Smooth muscle cell (in vitro differentiated cells): Measurements from ENCODE around the gene IGFN1. TPM values are rescaled to one million over a fixed set of nuclear protein-coding genes. Genes with fewer than 3 reads are reported as not detected.

Experiments used
- DNase-seq: peaks from one replicate; lab custom pipeline; 2025; ENCODE audit not compliant: unreplicated experiment; lab: John Stamatoyannopoulos, UW
- H2AFZ ChIP-seq: fragments of 200-600 bp; sonication (generic); 2 replicates; pipeline ENCODE4 v1.6.0; 2016; ENCODE audit warnings: antibody characterized with exemption, low read depth, mild to moderate bottlenecking
- H3F3A ChIP-seq: fragments of 200-600 bp; sonication (generic); 2 replicates; pipeline ENCODE4 v1.6.0; 2017; ENCODE audit warnings: antibody characterized with exemption, low read depth
- H3K27ac ChIP-seq: fragments of 200-600 bp; sonication (generic); 2 replicates; pipeline ENCODE4 v1.5.1; 2016; ENCODE audit warnings: low read depth, mild to moderate bottlenecking
- H3K27me3 ChIP-seq: fragments of 200-600 bp; sonication (generic); 2 replicates; pipeline ENCODE4 v1.6.1; 2016; ENCODE audit warnings: low read depth, mild to moderate bottlenecking
- H3K36me3 ChIP-seq: fragments of 200-600 bp; sonication (generic); 2 replicates; pipeline ENCODE4 v1.5.1; 2016; ENCODE audit warnings: low read depth
- H3K4me1 ChIP-seq: fragments of 200-600 bp; sonication (generic); 2 replicates; pipeline ENCODE4 v1.5.1; 2016; ENCODE audit warnings: low read depth
- H3K4me2 ChIP-seq: fragments of 200-600 bp; sonication (generic); 2 replicates; pipeline ENCODE4 v1.6.0; 2016; ENCODE audit warnings: mild to moderate bottlenecking
- H3K4me3 ChIP-seq: fragments of 200-600 bp; sonication (generic); 2 replicates; pipeline ENCODE4 v1.5.1; 2016; ENCODE audit warnings: mild to moderate bottlenecking
- H3K79me2 ChIP-seq: fragments of 200-600 bp; sonication (generic); 2 replicates; pipeline ENCODE4 v1.6.0; 2016; ENCODE audit warnings: low read depth, mild to moderate bottlenecking
- H3K9ac ChIP-seq: fragments of 200-600 bp; sonication (generic); 2 replicates; pipeline ENCODE4 v1.6.0; 2016; ENCODE audit warnings: low read depth
- H3K9me3 ChIP-seq: fragments of 200-600 bp; sonication (generic); replicated peaks from 2 replicates; pipeline ENCODE4 v1.5.1; 2016; ENCODE audit warnings: low read depth
- H4K20me1 ChIP-seq: fragments of 200-600 bp; sonication (generic); 2 replicates; pipeline ENCODE4 v1.6.0; 2016; ENCODE audit warnings: low read depth
- CTCF ChIP-seq: fragments of 200-600 bp; sonication (generic); IDR thresholded peaks from 2 replicates; pipeline ENCODE4 v1.5.1; 2017; ENCODE audit warnings: borderline replicate concordance, mild to moderate bottlenecking, antibody characterized with exemption; ENCODE audit not compliant: insufficient read depth, poor library complexity, severe bottlenecking
- WGBS: methylation state at CpG from one replicate; pipeline ENCODE4 v1.1.7; 2016; ENCODE audit warnings: low lambda C conversion rate; 5-methylcytosine and 5-hydroxymethylcytosine counted together
- polyA plus RNA-seq: library from polyadenylated mRNA; unstranded; fragments of >200 nt; fragmentation: Nextera tagmentation; extraction: Ambion mirVana; gene quantifications from 2 replicates; pipeline ENCODE4 v1.2.1, GENCODE V29; 2016
- total RNA-seq: library from RNA; depleted of rRNA; stranded (reverse); fragments of >200 nt; gene quantifications from 2 replicates; pipeline ENCODE4 v1.2.3, GENCODE V29; 2014

The IGFN1 gene
- total and polyA plus RNA-seq, 2 experiments from 2014 or later = not detected

- H3K9me3 ChIP-seq = no peaks in the 10 kb centered on the region
Observed at GRCh38 chr1:201260236-201260590, 69.6 kb downstream of the IGFN1 start.

DNA sequence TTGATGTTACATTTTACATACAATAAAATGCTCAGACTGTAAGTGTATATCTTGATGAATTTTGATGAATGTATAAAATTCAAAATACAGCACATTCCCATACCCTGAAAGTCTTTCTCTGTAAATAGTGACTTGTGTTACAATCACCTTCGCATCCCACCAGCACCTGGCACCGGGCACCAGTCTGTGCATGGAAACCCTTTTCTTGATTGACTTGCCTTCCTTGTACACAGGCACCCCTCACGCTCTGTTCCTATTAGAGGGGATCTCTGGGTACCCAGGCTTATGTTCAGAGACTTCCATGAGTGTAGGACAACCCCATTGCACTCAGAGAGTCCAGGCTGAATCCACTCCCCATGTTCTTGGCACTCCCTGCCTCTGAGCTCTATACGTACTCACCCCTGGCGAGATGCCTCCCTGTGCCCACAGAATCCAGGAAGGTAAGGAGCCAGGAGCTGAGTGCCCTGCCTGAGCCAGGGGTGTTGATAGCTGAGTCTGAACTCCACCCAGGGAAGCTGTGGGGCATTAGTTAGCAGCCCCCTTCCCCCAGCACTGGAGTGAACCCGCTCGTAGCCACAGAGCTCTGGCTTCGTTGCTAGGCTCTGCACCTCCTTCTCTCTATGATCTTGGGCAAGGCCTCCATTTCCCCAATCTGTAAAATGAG, 70.2 kb downstream of the IGFN1 start:
- no peak overlapping the region for H3K4me3 ChIP-seq
- H3K9ac ChIP-seq = no peak overlapping the region
- no peaks in the 10 kb centered on the region for H4K20me1 ChIP-seq
- no peak overlapping the region for H2AFZ ChIP-seq
- TF ChIP-seq CTCF = no peak
- peaks cover 8% of the 10 kb centered on the region for H3F3A ChIP-seq
- DNase-seq = no peak
- 95% methylated on average over 8 of the region's 8 CpGs for WGBS
- H3K79me2 ChIP-seq = no peaks in the 10 kb centered on the region
- peaks cover 10% of the 10 kb centered on the region for H3K4me1 ChIP-seq
- H3K36me3 ChIP-seq = no peaks in the 10 kb centered on the region
- H3K4me2 ChIP-seq = no peak overlapping the region
- H3K27me3 ChIP-seq = no peaks in the 10 kb centered on the region
- no peaks in the 10 kb centered on the region for H3K9me3 ChIP-seq
- no peak overlapping the region for H3K27ac ChIP-seq

More at GRCh38 chr1:201260236-201260590, 69.6 kb downstream of the IGFN1 start:
- Histone ChIP-seq H3K79me2 (no peaks in the 10 kb centered on the region), H3K4me3 (no peak overlapping the region), H3K36me3 (no peaks in the 10 kb centered on the region), H3K27ac (peak overlapping the region; percentile 19), H3K27me3 (no peaks in the 10 kb centered on the region), H3K4me1 (peaks cover 10% of the 10 kb centered on the region), H3K4me2 (peak overlapping the region; percentile 78), H3F3A (peaks cover 4% of the 10 kb centered on the region), H3K9ac (no peak overlapping the region), H2AFZ (no peak overlapping the region), H4K20me1 (no peaks in the 10 kb centered on the region)
- WGBS = 61% methylated on average over 11 of the region's 11 CpGs
- DNase-seq = no peak
- TF ChIP-seq CTCF = no peak

DNA sequence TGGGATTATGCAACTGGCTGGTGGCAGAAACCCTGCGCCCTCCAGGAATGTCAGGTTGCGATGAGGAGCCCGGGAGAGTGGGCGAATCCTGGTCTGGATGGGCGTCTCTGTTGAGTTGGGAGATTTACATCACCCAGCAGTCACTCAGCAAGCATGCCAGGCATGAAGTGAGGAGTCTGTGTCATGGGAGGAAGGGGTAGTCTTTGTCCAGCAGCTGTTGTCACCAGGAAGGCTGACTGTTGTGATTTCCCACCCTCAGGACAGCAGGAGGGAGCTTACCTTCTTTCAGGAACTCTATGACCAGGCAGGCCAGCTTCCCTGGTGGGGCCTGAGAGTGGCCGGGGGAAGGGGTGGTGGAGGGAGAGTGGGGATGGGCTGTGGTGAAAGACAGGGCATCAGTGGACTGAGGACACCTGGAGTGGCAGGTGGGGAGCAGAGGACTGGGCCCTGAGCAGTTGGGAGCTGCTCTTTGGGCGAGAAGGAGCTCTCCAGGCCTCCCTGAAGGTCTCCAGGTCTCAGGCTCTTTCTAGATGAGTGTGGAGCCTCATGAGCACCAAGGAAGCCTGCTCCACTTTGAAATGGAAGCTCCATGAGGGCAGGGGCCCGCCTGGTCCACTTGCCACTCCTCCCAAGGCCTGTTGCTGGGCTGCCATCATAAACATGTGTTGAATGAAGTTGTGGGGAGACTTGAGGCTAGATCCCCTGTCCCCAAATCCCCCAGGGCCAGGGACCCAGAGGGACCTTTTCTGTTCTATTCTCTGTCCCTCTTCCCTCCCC, 71.3 kb downstream of the IGFN1 start:
- DNase-seq = no peak
- H3K27me3 ChIP-seq = no peaks in the 10 kb centered on the region
- no peak overlapping the region for H3K4me2 ChIP-seq
- no peaks in the 10 kb centered on the region for H3K36me3 ChIP-seq
- H4K20me1 ChIP-seq = no peaks in the 10 kb centered on the region
- H3K79me2 ChIP-seq = no peaks in the 10 kb centered on the region
- no peak overlapping the region for H3K9ac ChIP-seq
- TF ChIP-seq CTCF = no peak
- H2AFZ ChIP-seq = no peak overlapping the region
- 60% methylated on average over 7 of the region's 8 CpGs for WGBS
- H3K4me1 ChIP-seq = peaks cover 17% of the 10 kb centered on the region
- H3K9me3 ChIP-seq = no peaks in the 10 kb centered on the region
- peak overlapping the region; percentile 20 for H3K27ac ChIP-seq
- no peak overlapping the region for H3K4me3 ChIP-seq
- peaks cover 15% of the 10 kb centered on the region for H3F3A ChIP-seq
